ENCODE measurements around the gene KCNS3. TPM values are rescaled to one million over a fixed set of nuclear protein-coding genes. Genes with fewer than 3 reads are reported as not detected.

The KCNS3 gene
- total and polyA plus RNA-seq, 5 donors from 2014 or later: not detected

GRCh38 chr2:17930773-17931172 is 52.3 kb downstream of the KCNS3 start:
- no peaks in the 10 kb centered on the region for H3K36me3 ChIP-seq (ENCODE audit: control insufficient read depth, insufficient read depth, low read length)
- no peak for DNase-seq
- Mint-ChIP-seq H3K4me3 (no peak overlapping the region), H3K4me1 (no peaks in the 10 kb centered on the region), H3K27me3 (no peaks in the 10 kb centered on the region), H3K9me3 (peaks cover 0 to 8% (median 3%) of the 10 kb centered on the region in 7 donors), H3K27ac (no peak overlapping the region), H3K36me3 (no peaks in the 10 kb centered on the region)
- no peak overlapping the region for H3K27ac ChIP-seq (ENCODE audit: insufficient read depth, low read length, poor library complexity, severe bottlenecking)
- H3K9me3 ChIP-seq (ENCODE audit: control insufficient read depth in 2 of 2, low read length in 2 of 2): no peaks in the 10 kb centered on the region
- no peak for ATAC-seq (ENCODE audit: low read depth in 2 of 2)
- H3K4me3 ChIP-seq (ENCODE audit: low read depth, low read length): no peak overlapping the region
- H3K4me1 ChIP-seq (ENCODE audit: control insufficient read depth, insufficient read depth, low read length, poor library complexity, severe bottlenecking): no peaks in the 10 kb centered on the region
- H3K27me3 ChIP-seq (ENCODE audit: control insufficient read depth, insufficient read depth, low read length): no peaks in the 10 kb centered on the region

GRCh38 chr2:17933256-17933655 is 54.8 kb downstream of the KCNS3 start:
- no peaks in the 10 kb centered on the region for H3K27me3 ChIP-seq (ENCODE audit: control insufficient read depth, insufficient read depth, low read length)
- Mint-ChIP-seq H3K27ac (no peak overlapping the region), H3K27me3 (no peaks in the 10 kb centered on the region), H3K4me1 (no peaks in the 10 kb centered on the region), H3K4me3 (no peak overlapping the region), H3K9me3 (peaks cover 0 to 3% (median 0%) of the 10 kb centered on the region in 7 donors), H3K36me3 (no peaks in the 10 kb centered on the region)
- no peak overlapping the region for H3K4me3 ChIP-seq (ENCODE audit: low read depth, low read length)
- H3K27ac ChIP-seq (ENCODE audit: insufficient read depth, low read length, poor library complexity, severe bottlenecking): no peak overlapping the region
- DNase-seq: no peak
- ATAC-seq (ENCODE audit: low read depth in 2 of 2): no peak
- H3K9me3 ChIP-seq (ENCODE audit: control insufficient read depth in 2 of 2, low read length in 2 of 2): no peaks in the 10 kb centered on the region
- no peaks in the 10 kb centered on the region for H3K4me1 ChIP-seq (ENCODE audit: control insufficient read depth, insufficient read depth, low read length, poor library complexity, severe bottlenecking)
- no peaks in the 10 kb centered on the region for H3K36me3 ChIP-seq (ENCODE audit: control insufficient read depth, insufficient read depth, low read length)

- Mint-ChIP-seq H3K36me3 (no peaks in the 10 kb centered on the region), H3K9me3 (peaks cover 0 to 5% (median 2%) of the 10 kb centered on the region in 7 donors), H3K4me1 (no peaks in the 10 kb centered on the region), H3K27ac (no peak overlapping the region), H3K4me3 (no peak overlapping the region), H3K27me3 (no peaks in the 10 kb centered on the region)
- no peak overlapping the region for H3K4me3 ChIP-seq (ENCODE audit: low read depth, low read length)
- no peaks in the 10 kb centered on the region for H3K36me3 ChIP-seq (ENCODE audit: control insufficient read depth, insufficient read depth, low read length)
- H3K27me3 ChIP-seq (ENCODE audit: control insufficient read depth, insufficient read depth, low read length): no peaks in the 10 kb centered on the region
- ATAC-seq (ENCODE audit: low read depth in 2 of 2): no peak
- H3K9me3 ChIP-seq (ENCODE audit: control insufficient read depth in 2 of 2, low read length in 2 of 2): no peaks in the 10 kb centered on the region
- DNase-seq: no peak
- H3K4me1 ChIP-seq (ENCODE audit: control insufficient read depth, insufficient read depth, low read length, poor library complexity, severe bottlenecking): no peaks in the 10 kb centered on the region
- no peak overlapping the region for H3K27ac ChIP-seq (ENCODE audit: insufficient read depth, low read length, poor library complexity, severe bottlenecking)
These were observed 56.3 kb downstream of the KCNS3 start for GRCh38 chr2:17934721-17935120.

GRCh38 chr2:17935242-17935885 is 56.9 kb downstream of the KCNS3 start:
- H3K4me1 Mint-ChIP-seq: no peaks in the 10 kb centered on the region
- Histone ChIP-seq H3K36me3 (ENCODE audit: control insufficient read depth, insufficient read depth, low read length) (no peaks in the 10 kb centered on the region), H3K4me3 (ENCODE audit: low read depth, low read length) (no peak overlapping the region), H3K9me3 (ENCODE audit: control insufficient read depth in 2 of 2, low read length in 2 of 2) (no peaks in the 10 kb centered on the region), H3K4me1 (ENCODE audit: control insufficient read depth, insufficient read depth, low read length, poor library complexity, severe bottlenecking) (no peaks in the 10 kb centered on the region), H3K27ac (ENCODE audit: insufficient read depth, low read length, poor library complexity, severe bottlenecking) (no peak overlapping the region), H3K27me3 (ENCODE audit: control insufficient read depth, insufficient read depth, low read length) (no peaks in the 10 kb centered on the region)
- no peak overlapping the region for H3K4me3 Mint-ChIP-seq
- peaks cover 0 to 5% (median 2%) of the 10 kb centered on the region in 7 donors for H3K9me3 Mint-ChIP-seq
- H3K27me3 Mint-ChIP-seq: no peaks in the 10 kb centered on the region
- no peak for DNase-seq
- H3K27ac Mint-ChIP-seq: no peak overlapping the region
- ATAC-seq (ENCODE audit: low read depth in 2 of 2): no peak
- no peaks in the 10 kb centered on the region for H3K36me3 Mint-ChIP-seq

- ATAC-seq (ENCODE audit: low read depth in 2 of 2): no peak
- Histone ChIP-seq H3K36me3 (ENCODE audit: control insufficient read depth, insufficient read depth, low read length) (no peaks in the 10 kb centered on the region), H3K4me1 (ENCODE audit: control insufficient read depth, insufficient read depth, low read length, poor library complexity, severe bottlenecking) (no peaks in the 10 kb centered on the region), H3K27ac (ENCODE audit: insufficient read depth, low read length, poor library complexity, severe bottlenecking) (no peak overlapping the region), H3K9me3 (ENCODE audit: control insufficient read depth in 2 of 2, low read length in 2 of 2) (no peaks in the 10 kb centered on the region), H3K27me3 (ENCODE audit: control insufficient read depth, insufficient read depth, low read length) (no peaks in the 10 kb centered on the region), H3K4me3 (ENCODE audit: low read depth, low read length) (no peak overlapping the region)
- DNase-seq: no peak
- H3K4me3 Mint-ChIP-seq: no peak overlapping the region
- H3K27me3 Mint-ChIP-seq: no peaks in the 10 kb centered on the region
- H3K9me3 Mint-ChIP-seq: peaks cover 0 to 5% (median 2%) of the 10 kb centered on the region in 7 donors
- no peaks in the 10 kb centered on the region for H3K4me1 Mint-ChIP-seq
- H3K27ac Mint-ChIP-seq: no peak overlapping the region
- no peaks in the 10 kb centered on the region for H3K36me3 Mint-ChIP-seq
These were observed 58.1 kb downstream of the KCNS3 start for GRCh38 chr2:17936599-17936998.

GRCh38 chr2:17940091-17940630 is 61.7 kb downstream of the KCNS3 start:
- Histone ChIP-seq H3K27me3 (ENCODE audit: control insufficient read depth, insufficient read depth, low read length) (no peaks in the 10 kb centered on the region), H3K9me3 (ENCODE audit: control insufficient read depth in 2 of 2, low read length in 2 of 2) (no peaks in the 10 kb centered on the region), H3K4me3 (ENCODE audit: low read depth, low read length) (no peak overlapping the region), H3K36me3 (ENCODE audit: control insufficient read depth, insufficient read depth, low read length) (no peaks in the 10 kb centered on the region), H3K4me1 (ENCODE audit: control insufficient read depth, insufficient read depth, low read length, poor library complexity, severe bottlenecking) (no peaks in the 10 kb centered on the region), H3K27ac (ENCODE audit: insufficient read depth, low read length, poor library complexity, severe bottlenecking) (no peak overlapping the region)
- ATAC-seq (ENCODE audit: low read depth in 2 of 2): no peak
- H3K9me3 Mint-ChIP-seq: peaks cover 0 to 5% (median 3%) of the 10 kb centered on the region in 7 donors
- DNase-seq: no peak
- no peaks in the 10 kb centered on the region for H3K27me3 Mint-ChIP-seq
- no peak overlapping the region for H3K4me3 Mint-ChIP-seq
- H3K27ac Mint-ChIP-seq: no peak overlapping the region
- no peaks in the 10 kb centered on the region for H3K36me3 Mint-ChIP-seq
- no peaks in the 10 kb centered on the region for H3K4me1 Mint-ChIP-seq

GRCh38 chr2:17943444-17943843 is 65.0 kb downstream of the KCNS3 start:
- H3K4me3 ChIP-seq (ENCODE audit: low read depth, low read length): no peak overlapping the region
- no peaks in the 10 kb centered on the region for H3K4me1 ChIP-seq (ENCODE audit: control insufficient read depth, insufficient read depth, low read length, poor library complexity, severe bottlenecking)
- Mint-ChIP-seq H3K4me3 (no peak overlapping the region), H3K9me3 (peaks cover 0 to 5% (median 4%) of the 10 kb centered on the region in 7 donors), H3K27me3 (peaks cover 5% of the 10 kb centered on the region), H3K27ac (no peak overlapping the region), H3K36me3 (no peaks in the 10 kb centered on the region), H3K4me1 (no peaks in the 10 kb centered on the region)
- H3K27me3 ChIP-seq (ENCODE audit: control insufficient read depth, insufficient read depth, low read length): no peaks in the 10 kb centered on the region
- no peaks in the 10 kb centered on the region for H3K36me3 ChIP-seq (ENCODE audit: control insufficient read depth, insufficient read depth, low read length)
- no peak overlapping the region for H3K27ac ChIP-seq (ENCODE audit: insufficient read depth, low read length, poor library complexity, severe bottlenecking)
- no peak for ATAC-seq (ENCODE audit: low read depth in 2 of 2)
- no peaks in the 10 kb centered on the region for H3K9me3 ChIP-seq (ENCODE audit: control insufficient read depth in 2 of 2, low read length in 2 of 2)
- no peak for DNase-seq

- Histone ChIP-seq H3K4me1 (ENCODE audit: control insufficient read depth, insufficient read depth, low read length, poor library complexity, severe bottlenecking) (no peaks in the 10 kb centered on the region), H3K27ac (ENCODE audit: insufficient read depth, low read length, poor library complexity, severe bottlenecking) (no peak overlapping the region), H3K9me3 (ENCODE audit: control insufficient read depth in 2 of 2, low read length in 2 of 2) (no peaks in the 10 kb centered on the region), H3K36me3 (ENCODE audit: control insufficient read depth, insufficient read depth, low read length) (no peaks in the 10 kb centered on the region), H3K27me3 (ENCODE audit: control insufficient read depth, insufficient read depth, low read length) (no peaks in the 10 kb centered on the region), H3K4me3 (ENCODE audit: low read depth, low read length) (no peak overlapping the region)
- Mint-ChIP-seq H3K27ac (no peak overlapping the region), H3K27me3 (peaks cover 5% of the 10 kb centered on the region), H3K36me3 (no peaks in the 10 kb centered on the region), H3K9me3 (peaks cover 0 to 3% (median 0%) of the 10 kb centered on the region in 7 donors), H3K4me3 (no peak overlapping the region), H3K4me1 (no peaks in the 10 kb centered on the region)
- ATAC-seq (ENCODE audit: low read depth in 2 of 2) (no peak), DNase-seq (no peak)
These were observed 68.6 kb downstream of the KCNS3 start for GRCh38 chr2:17947113-17947512.

Measured in CD4-positive, CD25-positive, alpha-beta regulatory T cell (primary cell).